GM18502 (cell line): Measurements from ENCODE around the gene SHANK3.
"Not testable (repeated sequence)": the region's sequence is repeated elsewhere in the genome, so short reads cannot be mapped to it uniquely, and the experiment has no call there.

Source experiments
- ATAC-seq: cut with Tn5 transposase; IDR thresholded peaks from one replicate; pipeline ENCODE4 v1.9.1; 2021; ENCODE audit warnings: mild to moderate bottlenecking; ENCODE audit not compliant: unreplicated experiment, poor library complexity

Gene SHANK3

DNA sequence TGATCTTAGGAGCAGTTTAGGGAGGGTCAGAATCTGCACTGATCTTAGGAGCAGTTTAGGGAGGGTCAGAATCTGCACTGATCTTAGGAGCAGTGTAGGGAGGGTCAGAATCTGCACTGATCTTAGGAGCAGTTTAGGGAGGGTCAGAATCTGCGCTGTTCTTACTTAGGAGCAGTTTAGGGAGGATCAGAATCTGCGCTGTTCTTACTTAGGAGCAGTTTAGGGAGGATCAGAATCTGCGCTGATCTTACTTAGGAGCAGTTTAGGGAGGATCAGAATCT lies 28.9 kb upstream of the SHANK3 start:
- not testable (repeated sequence) for ATAC-seq

DNA sequence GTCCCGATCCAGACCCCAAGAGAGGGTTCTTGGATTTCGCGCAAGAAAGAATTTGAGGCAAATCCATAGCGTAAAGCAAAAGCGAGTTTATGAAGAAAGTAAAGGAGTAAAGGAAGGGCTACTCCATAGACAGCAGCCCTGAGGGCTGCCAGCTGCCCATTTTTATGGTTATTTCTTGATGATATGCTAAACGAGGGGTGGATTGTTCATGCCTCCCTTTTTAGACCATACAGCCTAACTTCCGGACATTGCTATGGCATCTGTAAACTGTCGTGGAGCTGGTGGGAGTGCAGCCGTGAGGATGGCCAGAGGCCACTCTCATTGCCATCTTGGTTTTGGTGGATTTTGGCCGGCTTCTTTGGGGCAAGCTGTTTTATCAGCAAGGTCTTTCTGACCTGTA lies 19.4 kb upstream of the SHANK3 start:
- ATAC-seq, result no peak

DNA sequence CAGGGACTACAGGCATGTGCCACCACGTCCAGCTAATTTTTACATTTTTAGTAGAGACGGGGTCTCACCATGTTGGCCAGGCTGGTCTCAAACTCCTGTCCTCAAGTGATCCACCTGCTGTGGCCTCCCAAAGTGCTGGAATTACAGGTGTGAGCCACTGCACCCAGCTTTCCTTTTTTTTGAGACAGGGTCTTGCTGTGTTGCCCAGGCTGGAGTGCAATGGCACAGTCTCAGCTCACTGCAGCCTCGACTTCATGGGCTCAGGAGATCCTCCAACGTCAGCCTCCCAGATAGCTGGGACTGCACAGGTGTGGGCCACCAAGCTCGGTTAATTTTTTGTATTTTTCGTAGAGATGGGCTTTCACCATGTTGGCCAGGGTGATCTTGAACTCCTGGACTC lies 18.0 kb upstream of the SHANK3 start:
- ATAC-seq, result not testable (repeated sequence)

DNA sequence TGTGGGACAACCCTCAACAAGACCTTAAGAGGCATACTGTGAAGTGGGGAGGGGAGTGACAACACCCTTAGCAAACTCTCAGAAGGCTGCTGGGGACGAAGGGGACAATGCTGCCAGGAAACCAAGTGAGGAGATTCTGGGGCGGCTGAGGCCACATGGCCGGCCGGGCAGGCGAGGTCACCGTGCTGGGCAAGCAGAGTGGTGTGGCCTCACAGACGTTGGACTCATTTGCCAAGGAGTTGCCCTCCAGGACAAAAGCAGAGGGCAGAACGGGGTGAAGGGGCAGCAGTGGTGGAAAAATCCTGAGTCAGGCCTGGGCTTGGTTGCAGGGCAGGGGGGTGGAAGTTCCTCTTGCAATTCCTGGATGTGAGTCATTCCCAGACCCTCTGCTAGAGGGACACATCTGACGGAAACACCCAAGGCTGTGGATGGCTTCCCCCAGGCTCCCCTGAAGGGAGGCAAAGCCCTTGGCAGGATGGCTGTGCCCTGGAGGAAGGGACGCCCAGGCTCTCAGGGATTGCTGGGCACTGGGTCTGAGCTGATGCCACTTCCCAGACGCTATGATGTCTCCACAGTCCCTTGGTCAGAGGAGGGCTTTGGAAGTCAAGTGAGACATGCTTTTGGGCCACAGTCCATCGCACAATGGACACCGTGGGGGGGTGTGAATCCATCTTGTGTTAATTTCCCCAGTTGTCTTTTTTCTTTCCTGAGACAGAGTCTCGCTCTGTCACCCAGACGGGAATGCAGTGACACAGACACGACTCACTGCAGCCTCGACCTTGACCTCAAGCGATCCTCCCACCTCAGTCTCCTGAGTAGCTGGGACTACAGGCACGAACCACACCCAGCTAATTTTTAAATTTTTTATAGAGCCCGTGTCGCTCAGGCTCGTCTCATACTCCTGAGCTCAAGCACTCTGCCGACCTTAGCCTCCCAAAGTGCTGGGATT lies 16.2 kb upstream of the SHANK3 start:
- no peak for ATAC-seq

DNA sequence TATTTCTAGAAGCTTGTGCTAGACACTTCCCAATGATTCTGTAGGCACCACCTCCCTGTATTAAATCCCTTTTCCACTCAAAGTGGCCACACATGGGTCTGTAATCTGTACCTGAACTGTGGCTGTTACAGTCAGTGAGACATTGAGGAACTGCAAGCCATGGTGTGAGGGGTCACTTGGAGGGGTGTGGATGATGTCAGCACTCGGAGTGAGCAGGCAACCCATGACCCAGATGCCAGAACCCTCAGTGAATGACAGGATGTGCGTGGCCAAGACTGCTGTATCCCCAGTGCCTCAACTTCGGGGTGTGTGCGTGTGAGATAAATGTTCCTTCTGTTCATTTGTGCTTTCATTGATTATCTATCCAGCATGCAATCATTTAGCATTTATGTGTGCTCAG lies 14.7 kb upstream of the SHANK3 start:
- no peak for ATAC-seq

DNA sequence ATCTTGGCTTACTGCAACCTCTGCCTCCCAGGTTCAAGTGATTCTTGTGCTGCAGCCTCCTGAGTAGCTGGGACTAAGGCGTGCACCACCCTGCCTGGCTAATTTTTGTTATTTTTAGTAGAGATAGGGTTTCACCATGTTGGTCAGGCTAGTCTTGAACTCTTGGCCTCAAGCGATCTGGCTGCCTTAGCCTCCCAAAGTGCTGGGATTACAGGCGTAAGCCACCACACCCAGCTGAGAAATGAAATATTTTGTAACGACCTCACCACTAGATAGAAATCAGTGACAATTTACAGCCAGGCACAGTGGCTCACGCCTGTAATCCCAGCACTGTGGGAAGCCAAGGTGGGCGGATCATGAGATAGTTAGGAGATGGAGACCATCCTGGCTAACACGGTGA lies 12.9 kb upstream of the SHANK3 start:
- ATAC-seq, result not testable (repeated sequence)

DNA sequence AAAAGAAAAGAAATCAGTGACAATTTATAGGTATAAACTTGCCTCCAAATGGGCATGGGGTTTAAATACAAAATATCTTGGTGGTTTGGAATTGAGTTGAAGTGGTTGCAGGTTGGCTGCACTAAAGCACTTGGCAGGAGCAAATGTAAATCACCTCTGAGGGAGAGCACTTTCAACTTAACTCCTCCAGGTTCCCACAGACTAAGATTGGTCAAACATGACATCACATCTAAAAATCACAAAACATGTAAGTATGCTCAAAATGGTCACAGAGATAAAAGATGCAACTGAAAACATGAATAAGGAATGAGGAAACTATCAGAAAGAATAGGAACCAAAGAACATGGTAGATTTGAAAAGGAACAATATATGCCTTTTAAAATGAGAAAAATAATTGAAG lies 12.3 kb upstream of the SHANK3 start:
- ATAC-seq, result no peak

DNA sequence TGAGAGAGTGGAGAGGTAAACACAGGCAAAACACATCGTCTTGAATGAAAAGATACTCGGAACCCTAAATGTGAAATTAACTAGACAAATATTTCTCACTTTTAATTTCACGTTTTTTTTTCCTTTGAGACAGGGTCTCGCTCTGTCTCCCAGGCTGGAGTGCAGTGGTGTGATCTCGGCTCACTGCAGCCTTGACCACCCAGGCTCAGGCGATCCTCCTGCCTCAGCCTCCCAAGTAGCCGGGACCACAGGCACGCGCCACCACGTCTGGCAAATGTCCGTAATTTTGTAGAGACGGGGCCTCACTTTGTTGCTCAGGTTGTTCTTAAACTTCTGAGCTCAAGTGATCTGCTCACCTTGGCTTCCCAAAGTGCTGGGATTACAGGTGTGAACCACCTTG lies 7.4 kb upstream of the SHANK3 start:
- ATAC-seq, result no peak

DNA sequence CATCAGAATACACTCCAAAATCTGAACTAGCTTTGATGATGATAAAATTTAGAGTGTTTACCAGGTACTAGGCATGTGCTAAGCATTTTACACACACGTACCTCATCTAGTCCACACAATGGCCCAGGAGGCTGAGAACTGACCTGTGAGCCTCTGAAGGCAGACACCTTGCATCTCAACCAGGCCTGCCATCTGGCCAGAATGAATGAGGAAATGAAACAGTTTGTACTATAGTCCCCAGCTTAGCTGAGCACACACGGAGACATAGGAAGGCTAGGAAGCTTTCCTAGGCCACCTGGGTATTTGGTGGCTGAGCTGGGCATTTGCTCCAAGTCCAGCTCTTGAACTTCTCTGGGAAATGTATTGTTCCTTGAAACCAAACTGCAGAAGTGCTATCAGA lies 6.9 kb upstream of the SHANK3 start:
- ATAC-seq, result no peak

DNA sequence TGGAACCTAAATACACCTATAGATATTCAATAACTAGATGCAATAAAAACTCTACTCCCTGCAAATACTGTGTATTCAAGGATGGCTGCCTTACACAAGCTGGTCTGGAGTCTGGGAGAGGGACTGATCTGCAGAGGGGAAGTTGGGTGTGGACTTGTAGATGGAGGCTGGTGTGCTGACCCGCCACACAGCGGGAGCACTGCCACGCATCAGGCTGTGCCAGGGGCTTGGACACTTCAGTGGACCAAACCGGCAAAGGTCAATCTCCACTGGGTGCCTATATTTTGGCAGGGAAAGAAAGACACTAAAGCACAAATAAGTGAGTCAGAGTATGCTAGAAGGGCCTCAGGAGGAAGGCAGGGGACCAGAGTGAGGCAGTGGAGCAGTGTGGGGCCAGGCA lies 2.1 kb upstream of the SHANK3 start:
- no peak for ATAC-seq

DNA sequence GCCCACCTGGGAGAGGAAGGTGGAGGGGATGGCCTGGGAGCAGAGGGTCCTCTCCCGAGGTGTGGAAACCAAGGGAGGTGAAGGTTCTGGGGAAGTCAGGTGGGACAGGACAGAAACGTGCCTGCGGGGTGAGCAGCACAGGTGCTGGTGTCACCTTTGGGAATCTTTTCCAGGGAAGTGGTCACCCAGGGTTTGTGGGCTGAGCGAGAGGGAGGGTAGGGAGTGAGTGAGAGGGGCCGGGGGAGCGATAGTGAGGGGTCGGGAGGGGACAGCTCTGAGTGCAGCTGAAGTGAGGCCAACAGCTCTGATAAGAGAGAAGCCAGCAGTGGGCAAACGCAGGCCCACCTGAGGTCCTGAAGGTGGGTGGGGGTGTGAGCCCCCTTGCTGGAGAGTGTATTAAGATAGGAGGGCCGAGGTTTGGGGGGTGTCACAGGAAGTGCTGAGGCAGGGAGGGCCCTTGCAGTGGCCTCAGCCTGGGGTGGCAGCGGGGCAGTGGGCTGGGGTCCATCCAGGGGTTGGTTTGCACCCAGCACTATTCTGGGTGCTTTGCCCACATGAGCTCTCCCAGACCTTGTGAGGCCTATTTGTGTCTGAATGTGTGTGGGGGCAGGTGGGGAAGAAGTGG lies 1.6 kb upstream of the SHANK3 start:
- ATAC-seq, result no peak

DNA sequence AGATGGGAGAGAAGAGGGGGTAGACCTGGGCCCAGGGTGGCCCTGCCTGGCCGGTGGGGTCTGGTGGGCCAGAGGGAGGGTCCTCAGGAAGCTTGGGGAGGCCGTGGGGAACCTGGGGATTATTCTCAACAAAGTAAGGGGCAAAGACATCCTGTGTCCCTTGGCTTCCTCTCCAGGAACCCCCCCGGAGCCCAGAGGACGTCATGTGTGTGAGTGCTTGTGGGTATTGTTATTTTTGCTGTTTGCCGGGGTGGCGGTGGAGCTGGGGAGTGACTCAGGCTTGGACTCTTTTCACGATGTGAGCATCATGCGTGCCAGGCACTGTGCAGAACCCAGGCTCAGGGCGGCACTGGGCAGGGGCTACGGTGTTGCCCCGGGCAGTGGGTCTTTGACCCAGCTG lies 982 bp upstream of the SHANK3 start:
- ATAC-seq, result no peak

DNA sequence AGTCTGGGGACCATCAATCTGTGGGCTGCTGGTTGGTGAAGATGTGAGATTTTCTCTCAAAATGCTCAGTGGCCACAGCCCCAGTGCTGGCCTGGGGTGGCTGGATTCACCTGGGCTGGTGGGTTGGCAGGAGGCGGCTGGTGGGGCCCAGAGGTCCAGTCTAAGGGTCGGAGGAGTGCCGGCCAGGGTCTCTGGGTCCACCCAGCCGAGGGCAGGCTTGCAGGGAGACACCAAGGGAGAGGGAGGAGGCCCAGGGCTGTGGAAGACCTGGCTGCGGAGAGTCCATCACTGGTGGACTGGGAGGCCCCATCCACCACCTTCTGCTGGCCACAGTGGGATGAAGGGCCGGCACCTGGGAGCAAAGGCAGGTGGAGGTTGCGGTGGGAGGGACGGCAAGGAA lies 582 bp upstream of the SHANK3 start:
- no peak for ATAC-seq

DNA sequence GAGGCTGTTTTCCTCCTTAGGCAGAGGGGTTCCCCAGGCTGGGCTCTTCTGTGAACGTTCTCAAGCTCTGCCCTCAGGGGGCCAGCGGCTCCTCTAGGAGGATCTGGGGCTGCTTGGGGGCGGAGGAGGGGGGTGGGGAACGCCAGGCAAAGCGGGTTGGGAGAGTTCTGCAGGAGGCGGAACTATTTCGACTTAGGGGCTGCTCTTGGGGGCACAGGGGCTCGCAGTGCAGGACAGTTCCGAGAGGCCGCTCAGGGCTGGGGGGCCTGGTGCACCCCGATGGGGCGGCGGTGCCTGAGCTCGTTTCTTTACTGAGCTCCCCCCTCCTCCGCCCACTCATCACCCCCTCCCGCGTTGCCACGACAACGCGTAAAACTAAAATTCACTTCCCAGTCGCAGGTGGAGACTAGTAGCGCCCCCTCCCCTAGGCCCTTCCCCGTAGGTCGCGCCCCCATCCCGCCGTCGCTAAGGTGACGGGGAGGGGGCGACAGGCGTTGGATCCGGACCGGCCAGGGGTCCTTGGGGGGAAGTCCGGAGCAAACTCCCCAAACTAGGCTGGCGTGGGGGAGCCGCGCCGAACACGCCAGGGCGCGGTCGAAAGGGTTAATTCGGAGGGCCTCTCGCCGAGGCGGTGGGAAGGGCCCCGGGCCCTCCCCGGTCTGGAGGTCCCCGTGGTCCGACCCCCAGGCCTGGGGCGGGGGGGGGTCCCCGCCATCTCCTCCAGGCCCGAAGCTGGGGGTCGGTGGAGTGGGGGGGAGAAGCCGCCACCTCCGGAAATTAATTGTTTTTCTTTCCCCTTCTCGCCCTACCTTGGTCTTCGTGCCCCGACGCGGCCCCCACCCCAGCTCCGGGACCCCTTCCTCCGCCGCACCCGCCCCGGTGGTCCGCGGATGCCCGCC lies 857 bp downstream of the SHANK3 start:
- no peak for ATAC-seq

DNA sequence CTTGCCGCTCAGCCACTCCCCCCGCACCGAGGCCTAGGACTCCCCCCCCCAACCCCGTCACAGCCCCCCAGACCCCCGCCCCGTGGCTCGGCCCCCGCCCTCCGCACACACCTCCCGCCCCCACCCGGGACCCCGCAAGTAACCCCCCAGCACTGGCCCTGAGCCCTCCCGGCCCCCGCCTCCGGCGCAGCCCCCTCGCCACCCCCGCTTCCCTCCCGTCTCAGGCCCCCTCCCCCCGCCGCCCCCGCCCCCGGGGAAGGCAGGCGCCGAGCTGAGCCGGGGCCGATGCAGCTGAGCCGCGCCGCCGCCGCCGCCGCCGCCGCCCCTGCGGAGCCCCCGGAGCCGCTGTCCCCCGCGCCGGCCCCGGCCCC lies 1.5 kb downstream of the SHANK3 start:
- ATAC-seq, result no peak

DNA sequence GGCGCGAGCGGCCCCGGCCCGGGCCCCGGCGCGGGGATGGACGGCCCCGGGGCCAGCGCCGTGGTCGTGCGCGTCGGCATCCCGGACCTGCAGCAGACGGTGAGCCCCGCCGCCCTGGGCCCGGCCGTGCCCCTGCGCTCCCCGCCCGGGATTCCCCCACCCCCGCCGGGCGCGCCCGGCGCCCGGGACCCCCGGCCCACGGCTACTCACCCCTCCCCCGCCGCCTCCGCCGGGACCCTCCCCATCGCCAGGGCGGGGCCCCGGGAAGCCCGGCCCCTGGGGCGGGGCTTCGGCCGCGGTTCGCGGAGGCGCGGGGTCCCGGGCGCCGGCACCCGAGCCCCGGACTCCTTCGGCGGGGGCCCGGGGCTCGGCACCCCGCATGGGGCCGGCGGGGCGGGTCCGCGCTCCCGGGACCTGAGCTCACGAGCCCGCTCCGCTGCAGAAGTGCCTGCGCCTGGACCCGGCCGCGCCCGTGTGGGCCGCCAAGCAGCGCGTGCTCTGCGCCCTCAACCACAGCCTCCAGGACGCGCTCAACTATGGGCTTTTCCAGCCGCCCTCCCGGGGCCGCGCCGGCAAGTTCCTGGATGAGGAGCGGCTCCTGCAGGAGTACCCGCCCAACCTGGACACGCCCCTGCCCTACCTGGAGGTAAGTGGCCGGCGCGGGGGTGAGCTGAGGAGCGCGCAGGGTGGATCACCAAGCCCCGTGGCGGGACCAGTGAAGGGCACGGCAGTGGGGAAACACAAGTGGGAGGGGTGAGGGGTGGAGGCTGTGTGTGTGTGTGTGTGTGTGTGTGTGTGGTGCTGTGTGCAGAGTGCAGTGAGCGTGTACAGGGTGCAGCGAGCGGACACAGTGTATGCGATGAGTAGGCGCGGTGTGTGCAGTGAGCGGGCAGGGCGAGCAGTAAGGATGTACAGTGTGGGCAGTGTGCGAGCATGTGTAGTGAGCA lies 2.3 kb downstream of the SHANK3 start:
- no peak for ATAC-seq

DNA sequence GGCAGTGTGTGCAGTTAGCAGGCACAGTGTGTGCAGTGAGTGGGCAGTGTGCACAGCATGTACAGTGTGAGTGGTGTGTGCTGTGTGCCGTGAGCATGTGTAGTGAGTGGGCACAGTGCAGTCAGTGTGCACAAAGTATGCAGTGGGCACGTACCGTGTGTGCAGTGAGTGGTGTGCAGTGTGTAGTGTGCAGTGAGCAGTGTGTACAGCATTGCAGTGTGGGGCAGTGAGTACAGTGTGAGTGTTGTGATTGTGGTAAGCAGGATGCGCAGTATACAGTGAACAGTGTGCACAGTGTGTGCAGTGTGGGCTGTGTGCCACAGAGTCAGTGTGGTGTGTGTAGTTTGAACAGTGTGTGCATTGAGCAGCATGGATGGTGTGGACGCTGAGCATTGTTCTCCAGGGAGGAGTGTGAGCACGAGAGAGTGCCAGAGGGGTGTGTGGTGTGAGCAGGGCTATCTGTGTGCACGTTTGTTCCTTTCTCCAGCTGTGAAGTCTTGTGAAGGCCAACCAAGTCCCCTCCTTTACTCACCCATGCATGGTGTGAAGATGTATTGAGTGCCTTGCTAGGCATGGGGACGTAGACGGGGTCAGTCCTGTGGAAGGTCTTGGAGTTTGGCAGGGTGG lies 3.0 kb downstream of the SHANK3 start:
- ATAC-seq, result no peak

DNA sequence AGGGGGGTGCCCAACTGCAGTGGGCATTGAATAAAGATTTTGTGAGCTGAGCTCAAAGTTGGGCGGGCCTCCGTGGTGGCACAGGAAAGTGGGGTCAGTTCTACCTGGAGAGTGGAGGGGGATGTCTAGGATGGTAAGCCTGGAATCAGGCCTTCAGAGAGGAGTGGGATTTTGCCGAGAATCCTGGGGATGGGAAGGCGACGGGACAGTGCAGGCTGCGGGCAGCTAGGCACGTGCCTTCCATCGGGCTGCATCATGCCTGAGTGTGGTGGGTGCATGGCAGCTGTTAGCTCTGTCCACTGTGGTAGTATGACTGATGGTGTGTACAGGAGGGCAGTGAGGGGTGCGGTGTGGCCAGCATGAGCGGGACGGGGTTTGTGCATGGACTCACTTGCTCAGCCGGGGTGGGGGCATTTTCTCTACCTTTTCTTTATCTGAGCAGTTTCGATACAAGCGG lies 3.6 kb downstream of the SHANK3 start:
- ATAC-seq, result no peak

DNA sequence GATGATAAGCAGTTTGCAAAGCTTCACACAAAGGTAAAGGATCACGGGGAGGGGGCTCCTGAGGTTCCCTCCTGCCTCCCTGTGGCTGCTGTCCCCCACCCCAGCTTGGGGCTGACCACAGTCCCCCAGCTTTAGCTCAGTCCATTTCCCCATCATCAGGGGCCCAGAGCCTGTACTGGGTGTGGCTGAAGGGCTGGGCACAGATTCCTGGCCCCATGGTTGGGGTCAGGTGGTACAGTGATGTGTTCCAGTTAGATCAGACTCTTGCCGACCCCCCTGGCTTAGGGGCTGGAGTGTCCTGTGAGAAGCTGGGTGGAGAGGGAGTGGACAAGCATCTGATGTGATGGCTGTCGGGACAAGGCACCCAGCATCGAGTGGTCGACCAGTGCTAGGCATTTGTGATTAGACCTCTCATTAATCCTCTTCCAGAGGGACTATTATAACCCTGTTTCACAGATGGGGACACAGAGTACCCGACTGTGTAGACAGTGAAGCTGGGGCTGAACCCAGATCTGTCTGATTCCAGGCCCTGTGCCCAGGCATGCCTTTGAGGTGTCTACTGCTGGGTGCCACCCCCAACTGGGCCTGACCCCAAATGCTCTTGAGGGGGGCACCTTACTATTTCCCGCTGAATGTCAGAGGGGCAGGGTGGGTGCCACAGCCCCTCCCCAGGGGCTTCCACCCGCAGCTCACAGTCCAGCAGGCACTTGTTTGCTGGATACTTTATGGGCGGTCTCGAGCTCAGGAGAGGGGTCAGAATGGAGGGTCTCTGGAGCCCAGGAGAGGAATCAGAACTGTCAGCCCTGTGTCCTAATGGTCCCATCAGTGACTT lies 4.3 kb downstream of the SHANK3 start:
- no peak for ATAC-seq
